GM19238 (cell line): ENCODE results near the gene RTL10.

Experiments used
- DNase-seq: peaks from one replicate; pipeline ENCODE4 v3.0.0; 2011; ENCODE audit warnings: low spot score; ENCODE audit not compliant: insufficient read length

Gene RTL10

GRCh38 chr22:19810381-19811201 lies 44.1 kb downstream of the RTL10 start:
- no peak for DNase-seq

- no peak for DNase-seq
These were observed 44.9 kb downstream of the RTL10 start for GRCh38 chr22:19809741-19810140.

- no peak for DNase-seq
These were observed 45.7 kb downstream of the RTL10 start for GRCh38 chr22:19808873-19809478.

GRCh38 chr22:19807914-19808872 lies 46.5 kb downstream of the RTL10 start:
- DNase-seq = no peak

- DNase-seq = no peak
These were observed 47.3 kb downstream of the RTL10 start for GRCh38 chr22:19807161-19807913.

GRCh38 chr22:19806213-19807160 lies 48.2 kb downstream of the RTL10 start:
- DNase-seq = no peak

- DNase-seq = no peak
These were observed 48.9 kb downstream of the RTL10 start for GRCh38 chr22:19805821-19806212.
